Measurements from ENCODE around the gene MEMO1.

GRCh38 chr2:32008805-32009515, 1.8 kb downstream of the MEMO1 start:
- TF ChIP-seq POLR2A (IDR thresholded peaks at IDR 0.05) (no peak), CTCF (IDR thresholded peaks at IDR 0.05) (no peak)
